ENCODE results near the gene JUND.

DNA sequence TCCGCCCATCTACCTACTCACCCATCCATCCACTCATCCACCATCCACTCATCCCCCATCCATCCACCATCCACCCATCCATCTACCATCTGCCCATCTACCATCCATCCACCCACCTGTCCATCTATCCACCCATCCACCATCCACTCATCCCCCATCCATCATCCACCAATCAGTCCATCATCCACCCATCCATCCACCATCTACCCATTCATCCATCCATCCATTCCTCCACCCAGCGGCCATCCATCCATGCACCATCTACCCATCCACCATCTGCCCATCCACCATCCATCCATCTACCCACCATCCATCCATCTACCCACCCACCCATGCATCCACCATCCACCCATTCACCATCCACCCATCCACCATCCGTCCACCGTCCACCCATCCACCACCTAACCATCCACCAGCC is 13.6 kb upstream of the JUND start:
- TF ChIP-seq, protein P1, sequence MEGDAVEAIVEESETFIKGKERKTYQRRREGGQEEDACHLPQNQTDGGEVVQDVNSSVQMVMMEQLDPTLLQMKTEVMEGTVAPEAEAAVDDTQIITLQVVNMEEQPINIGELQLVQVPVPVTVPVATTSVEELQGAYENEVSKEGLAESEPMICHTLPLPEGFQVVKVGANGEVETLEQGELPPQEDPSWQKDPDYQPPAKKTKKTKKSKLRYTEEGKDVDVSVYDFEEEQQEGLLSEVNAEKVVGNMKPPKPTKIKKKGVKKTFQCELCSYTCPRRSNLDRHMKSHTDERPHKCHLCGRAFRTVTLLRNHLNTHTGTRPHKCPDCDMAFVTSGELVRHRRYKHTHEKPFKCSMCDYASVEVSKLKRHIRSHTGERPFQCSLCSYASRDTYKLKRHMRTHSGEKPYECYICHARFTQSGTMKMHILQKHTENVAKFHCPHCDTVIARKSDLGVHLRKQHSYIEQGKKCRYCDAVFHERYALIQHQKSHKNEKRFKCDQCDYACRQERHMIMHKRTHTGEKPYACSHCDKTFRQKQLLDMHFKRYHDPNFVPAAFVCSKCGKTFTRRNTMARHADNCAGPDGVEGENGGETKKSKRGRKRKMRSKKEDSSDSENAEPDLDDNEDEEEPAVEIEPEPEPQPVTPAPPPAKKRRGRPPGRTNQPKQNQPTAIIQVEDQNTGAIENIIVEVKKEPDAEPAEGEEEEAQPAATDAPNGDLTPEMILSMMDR (IDR thresholded peaks at IDR 0.05) = no peak
- no peak for TF ChIP-seq POLR2A (IDR thresholded peaks at IDR 0.05)
